Chondrocyte (in vitro differentiated cells): Measurements from ENCODE around the gene PIF1. TPM values are rescaled to one million over a fixed set of nuclear protein-coding genes. Genes with fewer than 3 reads are reported as not detected.

Experiments used
- DNase-seq: peaks from one replicate; pipeline ENCODE4 v3.0.0; 2021; ENCODE audit warnings: mixed read lengths, low spot score
- H3K27ac Mint-ChIP-seq: one replicate; pipeline ENCODE4 v1.8.0; 2021; ENCODE audit warnings: mild to moderate bottlenecking, moderate library complexity, mixed read lengths; ENCODE audit not compliant: unreplicated experiment
- H3K27me3 Mint-ChIP-seq: 2 replicates; pipeline ENCODE4 v1.8.0; 2021; ENCODE audit warnings: low read depth, mixed read lengths
- H3K36me3 Mint-ChIP-seq: 2 replicates; pipeline ENCODE4 v1.8.0; 2021; ENCODE audit warnings: low read depth, mixed read lengths
- H3K4me1 Mint-ChIP-seq: 2 replicates; pipeline ENCODE4 v1.8.0; 2021; ENCODE audit warnings: low read depth, mild to moderate bottlenecking, mixed read lengths
- H3K4me3 Mint-ChIP-seq: one replicate; pipeline ENCODE4 v1.8.0; 2021; ENCODE audit warnings: mild to moderate bottlenecking, moderate library complexity, mixed read lengths; ENCODE audit not compliant: unreplicated experiment
- H3K9me3 Mint-ChIP-seq: 2 replicates; pipeline ENCODE4 v1.8.0; 2021; ENCODE audit warnings: low read depth, mixed read lengths
- CTCF ChIP-seq: fragments of 200-600 bp; sonication (generic); IDR thresholded peaks from 2 replicates; pipeline ENCODE4 v1.5.0; 2021; ENCODE audit warnings: antibody characterized with exemption, mild to moderate bottlenecking, moderate library complexity
- total RNA-seq: library from RNA; stranded (reverse); gene quantifications from 3 replicates; pipeline ENCODE4 v1.2.1, GENCODE V29; 2021

PIF1 gene
- total RNA-seq, 1 donor from 2014 or later = 6.1 TPM

- peak overlapping the region; percentile 92 for H3K27ac Mint-ChIP-seq
These were observed 32.7 kb upstream of the PIF1 start for GRCh38 chr15:64858021-64858575.

GRCh38 chr15:64857421-64857820 is 32.0 kb upstream of the PIF1 start:
- Mint-ChIP-seq H3K27me3 (no peaks in the 10 kb centered on the region), H3K27ac (peak overlapping the region; percentile 92), H3K36me3 (peaks cover 8% of the 10 kb centered on the region), H3K4me3 (no peak overlapping the region), H3K4me1 (peaks cover 55% of the 10 kb centered on the region), H3K9me3 (no peaks in the 10 kb centered on the region)
- no peak for TF ChIP-seq CTCF
- no peak for DNase-seq

More at GRCh38 chr15:64858021-64858575, 32.7 kb upstream of the PIF1 start:
- H3K9me3 Mint-ChIP-seq = no peaks in the 10 kb centered on the region
- no peak for TF ChIP-seq CTCF
- H3K4me3 Mint-ChIP-seq = no peak overlapping the region
- DNase-seq = no peak
- no peaks in the 10 kb centered on the region for H3K27me3 Mint-ChIP-seq
- peaks cover 55% of the 10 kb centered on the region for H3K4me1 Mint-ChIP-seq
- peaks cover 10% of the 10 kb centered on the region for H3K36me3 Mint-ChIP-seq

GRCh38 chr15:64856429-64857145 is 31.1 kb upstream of the PIF1 start:
- peaks cover 63% of the 10 kb centered on the region for H3K4me1 Mint-ChIP-seq
- TF ChIP-seq CTCF = peak; percentile 56

GRCh38 chr15:64855205-64855975 is 29.9 kb upstream of the PIF1 start:
- H3K4me1 Mint-ChIP-seq = peaks cover 75% of the 10 kb centered on the region
- peak overlapping the region; percentile 92 for H3K27ac Mint-ChIP-seq
- H3K9me3 Mint-ChIP-seq = no peaks in the 10 kb centered on the region

More at GRCh38 chr15:64856429-64857145, 31.1 kb upstream of the PIF1 start:
- Mint-ChIP-seq H3K9me3 (no peaks in the 10 kb centered on the region), H3K4me3 (no peak overlapping the region), H3K36me3 (peaks cover 4% of the 10 kb centered on the region), H3K27me3 (no peaks in the 10 kb centered on the region), H3K27ac (peak overlapping the region; percentile 92)
- no peak for DNase-seq

More at GRCh38 chr15:64855205-64855975, 29.9 kb upstream of the PIF1 start:
- TF ChIP-seq CTCF = no peak
- Mint-ChIP-seq H3K4me3 (no peak overlapping the region), H3K27me3 (no peaks in the 10 kb centered on the region), H3K36me3 (peaks cover 6% of the 10 kb centered on the region)
- DNase-seq = no peak
